ENCODE results near the gene TPCN1.

GRCh38 chr12:113201187-113202177 is 19.8 kb upstream of the TPCN1 start:
- TF ChIP-seq POLR2A (IDR thresholded peaks at IDR 0.05) (no peak), CTCF (IDR thresholded peaks at IDR 0.05 in 8 of 11, conservative IDR thresholded peaks at IDR 0.05 in 3 of 11) (no peak), POLR2AphosphoS5 (IDR thresholded peaks at IDR 0.05) (peak in 1 of 3 donors; percentile 12)

Data from spleen (tissue), 7 donors.